H9 (cell line): ENCODE measurements around the gene VPS16. TPM values are rescaled to one million over a fixed set of nuclear protein-coding genes. Genes with fewer than 3 reads are reported as not detected.

Source experiments
- DNase-seq: peaks from one replicate; pipeline ENCODE4 v3.0.0-alpha.2; 2017
- H2AFZ ChIP-seq: one replicate; pipeline ENCODE4 v1.6.1; 2013; ENCODE audit warnings: mild to moderate bottlenecking, low read length, control low read depth, moderate library complexity
- H2AK5ac ChIP-seq: 2 replicates; pipeline ENCODE4 v1.6.1; 2013; ENCODE audit warnings: low read length, control low read depth, mixed read lengths; ENCODE audit not compliant: insufficient read length
- H2BK120ac ChIP-seq: one replicate; pipeline ENCODE4 v1.6.1; 2013; ENCODE audit warnings: low read depth, mild to moderate bottlenecking, low read length, control low read depth, inconsistent platforms; ENCODE audit not compliant: poor library complexity, severe bottlenecking
- H2BK12ac ChIP-seq: 2 replicates; pipeline ENCODE4 v1.6.1; 2013; ENCODE audit warnings: low read length, control low read depth, mixed read lengths, low read depth; ENCODE audit not compliant: insufficient read length
- H2BK15ac ChIP-seq: 2 replicates; pipeline ENCODE4 v1.6.1; 2013; ENCODE audit warnings: low read depth, low read length, control low read depth
- H2BK20ac ChIP-seq: one replicate; pipeline ENCODE4 v1.6.1; 2013; ENCODE audit warnings: low read depth, mild to moderate bottlenecking, low read length, control low read depth, inconsistent platforms; ENCODE audit not compliant: poor library complexity, severe bottlenecking
- H2BK5ac ChIP-seq: 2 replicates; pipeline ENCODE4 v1.6.1; 2013; ENCODE audit warnings: low read length, control low read depth, mixed read lengths; ENCODE audit not compliant: insufficient read length
- H3K14ac ChIP-seq: 2 replicates; pipeline ENCODE4 v1.6.1; 2013; ENCODE audit warnings: low read length, control low read depth; ENCODE audit not compliant: insufficient read depth
- H3K18ac ChIP-seq: 2 replicates; pipeline ENCODE4 v1.6.1; 2013; ENCODE audit warnings: low read depth, mild to moderate bottlenecking, mixed read lengths, low read length, control low read depth; ENCODE audit not compliant: insufficient read length
- H3K23ac ChIP-seq: 2 replicates; pipeline ENCODE4 v1.6.1; 2013; ENCODE audit warnings: low read length, control low read depth, mixed read lengths, low read depth; ENCODE audit not compliant: insufficient read length
- H3K23me2 ChIP-seq: 2 replicates; pipeline ENCODE4 v1.6.1; 2013; ENCODE audit warnings: low read depth, mild to moderate bottlenecking, mixed read lengths, low read length, control low read depth; ENCODE audit not compliant: insufficient read length, poor library complexity, severe bottlenecking
- H3K27ac ChIP-seq: 2 replicates; pipeline ENCODE4 v1.5.1; 2013; ENCODE audit warnings: low read length, control low read depth, mixed read lengths, low read depth; ENCODE audit not compliant: insufficient read length
- H3K27me3 ChIP-seq: 2 replicates; pipeline ENCODE4 v1.6.1; 2013; ENCODE audit warnings: low read length, control low read depth, inconsistent platforms; ENCODE audit not compliant: insufficient read depth
- H3K4ac ChIP-seq: 2 replicates; pipeline ENCODE4 v1.6.1; 2013; ENCODE audit warnings: low read depth, mild to moderate bottlenecking, control low read depth, inconsistent platforms, low read length, moderate library complexity
- H3K4me1 ChIP-seq: 2 replicates; pipeline ENCODE4 v1.6.1; 2013; ENCODE audit warnings: low read length, control low read depth, inconsistent platforms; ENCODE audit not compliant: insufficient read depth
- H3K4me2 ChIP-seq: 2 replicates; pipeline ENCODE4 v1.6.1; 2013; ENCODE audit warnings: low read length, control low read depth, mixed read lengths; ENCODE audit not compliant: insufficient read length, insufficient read depth
- H3K56ac ChIP-seq: 2 replicates; pipeline ENCODE4 v1.6.1; 2013; ENCODE audit warnings: low read depth, mild to moderate bottlenecking, mixed read lengths, low read length, control low read depth; ENCODE audit not compliant: insufficient read length
- H3K79me1 ChIP-seq: 2 replicates; pipeline ENCODE4 v1.6.1; 2013; ENCODE audit warnings: low read depth, mild to moderate bottlenecking, moderate library complexity, low read length, control low read depth, inconsistent platforms; ENCODE audit not compliant: insufficient read depth, poor library complexity, severe bottlenecking
- H3K79me2 ChIP-seq: 2 replicates; pipeline ENCODE4 v1.6.1; 2013; ENCODE audit warnings: low read length, control low read depth, inconsistent platforms; ENCODE audit not compliant: insufficient read depth
- H3K9ac ChIP-seq: 2 replicates; pipeline ENCODE4 v1.6.1; 2013; ENCODE audit warnings: low read length, control low read depth, mixed read lengths; ENCODE audit not compliant: insufficient read length; ENCODE audit errors: extremely low read depth
- H3K9me3 ChIP-seq: one replicate; pipeline ENCODE4 v1.6.1; 2013; ENCODE audit warnings: low read depth, low read length, inconsistent platforms; ENCODE audit not compliant: control insufficient read depth
- H3T11ph ChIP-seq: one replicate; pipeline ENCODE4 v1.6.1; 2013; ENCODE audit warnings: mild to moderate bottlenecking, low read length, control low read depth, inconsistent platforms
- H4K20me1 ChIP-seq: one replicate; pipeline ENCODE4 v1.6.1; 2013; ENCODE audit not compliant: control insufficient read depth, insufficient read length, insufficient read depth
- H4K5ac ChIP-seq: 2 replicates; pipeline ENCODE4 v1.6.1; 2013; ENCODE audit warnings: low read depth, mild to moderate bottlenecking, mixed read lengths, low read length, control low read depth; ENCODE audit not compliant: insufficient read length
- H4K8ac ChIP-seq: replicated peaks from 2 replicates; pipeline ENCODE4 v1.6.1; 2013; ENCODE audit warnings: low read length, control low read depth, mixed read lengths, low read depth; ENCODE audit not compliant: insufficient read length
- H4K91ac ChIP-seq: 2 replicates; pipeline ENCODE4 v1.6.1; 2013; ENCODE audit warnings: low read depth, mild to moderate bottlenecking, moderate library complexity, mixed read lengths, low read length, control low read depth; ENCODE audit not compliant: insufficient read length
- H3K27ac Mint-ChIP-seq, 3 experiments: 2 replicates in 2 of 3; 3 replicates in 1 of 3; pipeline ENCODE4 v1.8.0; 2020 to 2021; ENCODE audit warnings: mixed read lengths in 3 of 3, mild to moderate bottlenecking in 1 of 3, moderate library complexity in 1 of 3
- H3K27me3 Mint-ChIP-seq: 2 replicates; pipeline ENCODE4 v1.8.0; 2021; ENCODE audit warnings: low read depth, mild to moderate bottlenecking, moderate library complexity, mixed read lengths
- H3K36me3 Mint-ChIP-seq, 3 experiments: 2 replicates in 2 of 3; 3 replicates in 1 of 3; pipeline ENCODE4 v1.8.0; 2020 to 2021; ENCODE audit warnings: low read depth in 3 of 3, mixed read lengths in 3 of 3; ENCODE audit not compliant: insufficient read depth in 1 of 3
- H3K4me1 Mint-ChIP-seq, 2 experiments: 2 replicates each; pipeline ENCODE4 v1.8.0; 2020; ENCODE audit warnings: mixed read lengths in 2 of 2
- H3K4me3 Mint-ChIP-seq, 2 experiments: 2 replicates in 1 of 2; 3 replicates in 1 of 2; pipeline ENCODE4 v1.8.0; 2020 to 2021; ENCODE audit warnings: mild to moderate bottlenecking in 2 of 2, mixed read lengths in 2 of 2, moderate library complexity in 1 of 2
- H3K9me3 Mint-ChIP-seq, 2 experiments: 2 replicates in 1 of 2; 3 replicates in 1 of 2; pipeline ENCODE4 v1.8.0; 2020; ENCODE audit warnings: mild to moderate bottlenecking in 2 of 2, mixed read lengths in 2 of 2, moderate library complexity in 1 of 2
- WGBS: extraction: QIAGEN DNeasy Blood & Tissue Kit; methylation state at CpG from one replicate; pipeline ENCODE4 v1.1.7; 2013; ENCODE audit warnings: missing lambda C conversion rate, low lambda C conversion rate, mixed read lengths; ENCODE audit not compliant: insufficient read length; ENCODE audit errors: extremely low coverage; 5-methylcytosine and 5-hydroxymethylcytosine counted together
- total RNA-seq: library from RNA; stranded (reverse); gene quantifications from 2 replicates; pipeline ENCODE4 v1.2.1, GENCODE V29; 2021
- TF ChIP-seq, protein P1 (sequence below): fragments of 200-600 bp; sonication (generic); conservative IDR thresholded peaks from 3 replicates; pipeline ENCODE4 v1.8.0; 2021; ENCODE audit warnings: antibody characterized with exemption, mild to moderate bottlenecking

The VPS16 gene
- total RNA-seq, 1 experiment from 2014 or later = 32.1 TPM

DNA sequence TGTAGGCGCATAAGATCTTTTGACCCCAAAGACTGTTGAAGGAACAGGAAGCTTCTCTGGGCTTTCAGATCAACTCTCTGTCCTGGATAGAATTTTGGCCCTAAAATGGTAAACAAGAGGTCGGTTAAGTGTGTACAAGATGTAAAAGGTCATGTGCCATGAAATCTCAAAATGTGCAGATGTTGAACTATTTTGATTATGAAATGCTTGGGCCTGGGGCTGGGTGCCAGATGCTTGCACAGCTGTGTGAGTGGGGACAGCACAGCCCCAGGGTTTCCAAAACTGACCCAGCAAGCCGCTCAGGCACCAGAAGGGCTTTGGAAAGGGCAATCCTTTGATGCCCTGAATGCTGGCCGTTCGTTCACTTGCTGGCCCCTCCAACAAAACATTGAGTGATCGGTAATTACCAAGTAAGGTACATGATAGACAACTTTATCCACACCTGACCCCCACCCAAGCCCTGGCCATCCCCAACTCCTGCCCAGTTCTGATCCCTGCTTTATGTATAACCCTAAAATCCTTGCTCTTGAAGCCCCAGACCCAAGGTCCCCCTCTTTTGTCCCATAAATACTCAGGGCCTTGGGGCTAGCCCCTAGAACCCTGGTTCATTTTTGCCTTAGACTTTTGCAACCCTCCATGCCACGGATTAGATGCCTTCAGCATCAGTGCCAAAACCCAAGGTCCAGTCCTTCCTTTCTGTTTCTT lies 22.5 kb upstream of the VPS16 start:
- H3K79me1 ChIP-seq = no peaks in the 10 kb centered on the region
- H3K14ac ChIP-seq = no peak overlapping the region
- H4K91ac ChIP-seq = no peak overlapping the region
- Mint-ChIP-seq H3K9me3 (peaks cover under 1 to 4% of the 10 kb centered on the region in 2 experiments; a peak in 3 of 5 replicates), H3K36me3 (no peaks in the 10 kb centered on the region; a peak in 1 of 7 replicates), H3K4me1 (peaks cover 18% of the 10 kb centered on the region in 2 experiments), H3K4me3 (no peak overlapping the region), H3K27ac (no peak overlapping the region), H3K27me3 (peaks cover 29% of the 10 kb centered on the region)
- no peak overlapping the region for H3K4ac ChIP-seq
- H3K23me2 ChIP-seq = peaks cover 6% of the 10 kb centered on the region
- H4K8ac ChIP-seq = no peak overlapping the region
- no peak overlapping the region for H3K9ac ChIP-seq
- no peaks in the 10 kb centered on the region for H3K9me3 ChIP-seq
- no peak overlapping the region for H4K5ac ChIP-seq
- DNase-seq = no peak
- no peak overlapping the region for H2BK20ac ChIP-seq
- H3K23ac ChIP-seq = no peak overlapping the region
- H2BK120ac ChIP-seq = no peak overlapping the region
- no peak overlapping the region for H2BK15ac ChIP-seq
- H2AFZ ChIP-seq = no peak overlapping the region
- no peak overlapping the region for H3T11ph ChIP-seq
- no peak overlapping the region for H3K56ac ChIP-seq
- TF ChIP-seq, protein P1, sequence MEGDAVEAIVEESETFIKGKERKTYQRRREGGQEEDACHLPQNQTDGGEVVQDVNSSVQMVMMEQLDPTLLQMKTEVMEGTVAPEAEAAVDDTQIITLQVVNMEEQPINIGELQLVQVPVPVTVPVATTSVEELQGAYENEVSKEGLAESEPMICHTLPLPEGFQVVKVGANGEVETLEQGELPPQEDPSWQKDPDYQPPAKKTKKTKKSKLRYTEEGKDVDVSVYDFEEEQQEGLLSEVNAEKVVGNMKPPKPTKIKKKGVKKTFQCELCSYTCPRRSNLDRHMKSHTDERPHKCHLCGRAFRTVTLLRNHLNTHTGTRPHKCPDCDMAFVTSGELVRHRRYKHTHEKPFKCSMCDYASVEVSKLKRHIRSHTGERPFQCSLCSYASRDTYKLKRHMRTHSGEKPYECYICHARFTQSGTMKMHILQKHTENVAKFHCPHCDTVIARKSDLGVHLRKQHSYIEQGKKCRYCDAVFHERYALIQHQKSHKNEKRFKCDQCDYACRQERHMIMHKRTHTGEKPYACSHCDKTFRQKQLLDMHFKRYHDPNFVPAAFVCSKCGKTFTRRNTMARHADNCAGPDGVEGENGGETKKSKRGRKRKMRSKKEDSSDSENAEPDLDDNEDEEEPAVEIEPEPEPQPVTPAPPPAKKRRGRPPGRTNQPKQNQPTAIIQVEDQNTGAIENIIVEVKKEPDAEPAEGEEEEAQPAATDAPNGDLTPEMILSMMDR = no peak
- no peak overlapping the region for H2BK12ac ChIP-seq
- no peaks in the 10 kb centered on the region for H4K20me1 ChIP-seq
- no peak overlapping the region for H3K27ac ChIP-seq
- no peaks in the 10 kb centered on the region for H3K79me2 ChIP-seq
- no peak overlapping the region for H3K4me2 ChIP-seq
- no CpG with 5 or more reads among the region's 7 CpGs for WGBS
- H2AK5ac ChIP-seq = no peak overlapping the region
- H3K4me1 ChIP-seq = no peaks in the 10 kb centered on the region
- peaks cover 9% of the 10 kb centered on the region; the same call in 1 of the 2 replicates for H3K27me3 ChIP-seq
- no peak overlapping the region for H2BK5ac ChIP-seq
- H3K18ac ChIP-seq = no peak overlapping the region
